ENCODE results near the gene MYOT. TPM values are rescaled to one million over a fixed set of nuclear protein-coding genes. Genes with fewer than 3 reads are reported as not detected.

MYOT gene
- polyA plus RNA-seq, 1 experiment = not detected

GRCh38 chr5:137916923-137917322 is 49.3 kb downstream of the MYOT start:
- POLR2A ChIA-PET = no interaction called here
- TF ChIP-seq CTCF (IDR thresholded peaks at IDR 0.05; ENCODE audit: insufficient read depth, low read depth, low read length) = no peak
- CTCF ChIA-PET = interaction anchor here (0.6 to 1.3 kb wide), 2 partner anchors 8 to 160 kb away, joined by 3 to 4 read pairs; no protein-coding TSS in a partner anchor
- no peak for DNase-seq (ENCODE audit: low read depth)
- Histone ChIP-seq H3K27me3 (ENCODE audit: control insufficient read depth, insufficient read depth, low read length) (no peaks in the 10 kb centered on the region), H3K4me3 (ENCODE audit: low read depth, low read length) (no peak overlapping the region), H3K36me3 (ENCODE audit: control insufficient read depth, insufficient read depth, low read length) (no peaks in the 10 kb centered on the region)

GRCh38 chr5:137921931-137922330 is 54.3 kb downstream of the MYOT start:
- no peak overlapping the region for H3K4me3 ChIP-seq (ENCODE audit: low read depth, low read length)
- no peaks in the 10 kb centered on the region for H3K27me3 ChIP-seq (ENCODE audit: control insufficient read depth, insufficient read depth, low read length)
- ChIA-PET CTCF (interaction anchor here (0.7 to 1.0 kb wide), 2 partner anchors 9 to 13 kb away, joined by 3 to 5 read pairs; no protein-coding TSS in a partner anchor), POLR2A (no interaction called here)
- H3K36me3 ChIP-seq (ENCODE audit: control insufficient read depth, insufficient read depth, low read length) = no peaks in the 10 kb centered on the region
- TF ChIP-seq CTCF (IDR thresholded peaks at IDR 0.05; ENCODE audit: insufficient read depth, low read depth, low read length) = no peak
- DNase-seq (ENCODE audit: low read depth) = no peak

GRCh38 chr5:137923856-137924255 is 56.2 kb downstream of the MYOT start:
- ChIA-PET POLR2A (no interaction called here), CTCF (no interaction called here)
- DNase-seq (ENCODE audit: low read depth) = no peak
- no peaks in the 10 kb centered on the region for H3K36me3 ChIP-seq (ENCODE audit: control insufficient read depth, insufficient read depth, low read length)
- H3K27me3 ChIP-seq (ENCODE audit: control insufficient read depth, insufficient read depth, low read length) = no peaks in the 10 kb centered on the region
- H3K4me3 ChIP-seq (ENCODE audit: low read depth, low read length) = no peak overlapping the region
- TF ChIP-seq CTCF (IDR thresholded peaks at IDR 0.05; ENCODE audit: insufficient read depth, low read depth, low read length) = 0 out of 2 replicates have a peak, but pooled peaks have one; percentile 19

- no peaks in the 10 kb centered on the region for H3K36me3 ChIP-seq (ENCODE audit: control insufficient read depth, insufficient read depth, low read length)
- ChIA-PET POLR2A (no interaction called here), CTCF (interaction anchor here (0.7 kb wide), 1 partner anchor 12 kb away, joined by 3 read pairs; no protein-coding TSS in a partner anchor)
- no peak overlapping the region for H3K4me3 ChIP-seq (ENCODE audit: low read depth, low read length)
- no peak for TF ChIP-seq CTCF (IDR thresholded peaks at IDR 0.05; ENCODE audit: insufficient read depth, low read depth, low read length)
- no peak for DNase-seq (ENCODE audit: low read depth)
- H3K27me3 ChIP-seq (ENCODE audit: control insufficient read depth, insufficient read depth, low read length) = no peaks in the 10 kb centered on the region
Measured at GRCh38 chr5:137932800-137933199, 65.1 kb downstream of the MYOT start.

GRCh38 chr5:137933491-137933911 is 65.8 kb downstream of the MYOT start:
- POLR2A ChIA-PET = no interaction called here

More at GRCh38 chr5:137933491-137933911, 65.8 kb downstream of the MYOT start:
- no peak for DNase-seq (ENCODE audit: low read depth)
- H3K36me3 ChIP-seq (ENCODE audit: control insufficient read depth, insufficient read depth, low read length) = no peaks in the 10 kb centered on the region
- H3K27me3 ChIP-seq (ENCODE audit: control insufficient read depth, insufficient read depth, low read length) = no peaks in the 10 kb centered on the region
- TF ChIP-seq CTCF (IDR thresholded peaks at IDR 0.05; ENCODE audit: insufficient read depth, low read depth, low read length) = no peak
- H3K4me3 ChIP-seq (ENCODE audit: low read depth, low read length) = no peak overlapping the region
- CTCF ChIA-PET = no interaction called here

All from BJ (cell line).